HL-60/S4 (cell line): ENCODE results near the gene IGSF21.

Experiments used
- in situ Hi-C: fragments of 300-500 bp; cut with MboI; formaldehyde crosslinking; loops from 2 replicates; pipeline ENCODE4 v1.14.3; 2022; ENCODE audit warnings: low sequenced_read_pairs

Gene IGSF21

GRCh38 chr1:18107369-18108298 is at the start of gene IGSF21:
Gene IGSF21, plus strand, starts transcription at chr1:18107798. Its CDS starts 331 bp downstream, at chr1:18108129.
- in situ Hi-C loops, result no loop called here

- in situ Hi-C loops, result no loop called here
These were observed 49.2 kb upstream of the IGSF21 start for GRCh38 chr1:18058206-18058921.

- in situ Hi-C loops, result no loop called here
These were observed 48.5 kb upstream of the IGSF21 start for GRCh38 chr1:18058981-18059605.

GRCh38 chr1:18060366-18060765 is 47.2 kb upstream of the IGSF21 start:
- in situ Hi-C loops, result no loop called here

GRCh38 chr1:18062185-18062584 is 45.4 kb upstream of the IGSF21 start:
- in situ Hi-C loops, result no loop called here

GRCh38 chr1:18064534-18064933 is 43.1 kb upstream of the IGSF21 start:
- in situ Hi-C loops, result no loop called here

- in situ Hi-C loops, result no loop called here
These were observed 41.0 kb upstream of the IGSF21 start for GRCh38 chr1:18066576-18066975.

GRCh38 chr1:18069903-18070302 is 37.7 kb upstream of the IGSF21 start:
- in situ Hi-C loops, result no loop called here

GRCh38 chr1:18072066-18072465 is 35.5 kb upstream of the IGSF21 start:
- in situ Hi-C loops, result no loop called here

- in situ Hi-C loops, result no loop called here
These were observed 34.4 kb upstream of the IGSF21 start for GRCh38 chr1:18073066-18073642.

GRCh38 chr1:18077657-18078215 is 29.9 kb upstream of the IGSF21 start:
- in situ Hi-C loops, result no loop called here

- in situ Hi-C loops, result no loop called here
These were observed 27.5 kb upstream of the IGSF21 start for GRCh38 chr1:18079941-18080735.

- in situ Hi-C loops, result no loop called here
These were observed 22.1 kb upstream of the IGSF21 start for GRCh38 chr1:18085387-18086074.

GRCh38 chr1:18088077-18088594 is 19.5 kb upstream of the IGSF21 start:
- in situ Hi-C loops, result no loop called here

- in situ Hi-C loops, result no loop called here
These were observed 18.1 kb upstream of the IGSF21 start for GRCh38 chr1:18089488-18089887.

- in situ Hi-C loops, result no loop called here
These were observed 17.0 kb upstream of the IGSF21 start for GRCh38 chr1:18090636-18091035.

GRCh38 chr1:18091660-18092446 is 15.7 kb upstream of the IGSF21 start:
- in situ Hi-C loops, result no loop called here

- in situ Hi-C loops, result no loop called here
These were observed 14.4 kb upstream of the IGSF21 start for GRCh38 chr1:18093193-18093592.
